ENCODE data around the gene SHLD3. TPM values are rescaled to one million over a fixed set of nuclear protein-coding genes. Genes with fewer than 3 reads are reported as not detected.
"Not testable (repeated sequence)": the region's sequence is repeated elsewhere in the genome, so short reads cannot be mapped to it uniquely, and the experiment has no call there.

The SHLD3 gene
- polyA plus RNA-seq, 4 donors = 3.5 to 5.5 (median 4.2) TPM

DNA sequence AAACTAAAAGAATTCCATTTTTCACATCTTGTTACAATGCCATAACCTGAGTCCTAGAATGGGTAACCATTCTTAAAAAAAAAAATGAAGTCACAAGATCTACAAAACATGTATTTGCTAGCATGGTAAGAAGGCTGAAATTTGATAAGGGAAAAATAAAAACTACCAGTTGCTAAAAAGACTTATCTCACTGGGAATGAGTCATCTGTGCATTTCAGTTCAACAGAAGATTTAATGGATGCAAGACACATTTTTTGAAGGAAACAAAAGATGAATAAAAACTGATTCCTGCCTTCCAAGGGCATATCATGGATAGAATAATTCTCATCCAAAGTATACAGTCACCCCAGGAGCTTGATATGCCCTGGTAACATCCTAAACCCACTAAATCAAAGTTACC is 49.9 kb downstream of the SHLD3 start:
- no peak for DNase-seq (ENCODE audit: low read depth in 4 of 4, low spot score in 3 of 4)

DNA sequence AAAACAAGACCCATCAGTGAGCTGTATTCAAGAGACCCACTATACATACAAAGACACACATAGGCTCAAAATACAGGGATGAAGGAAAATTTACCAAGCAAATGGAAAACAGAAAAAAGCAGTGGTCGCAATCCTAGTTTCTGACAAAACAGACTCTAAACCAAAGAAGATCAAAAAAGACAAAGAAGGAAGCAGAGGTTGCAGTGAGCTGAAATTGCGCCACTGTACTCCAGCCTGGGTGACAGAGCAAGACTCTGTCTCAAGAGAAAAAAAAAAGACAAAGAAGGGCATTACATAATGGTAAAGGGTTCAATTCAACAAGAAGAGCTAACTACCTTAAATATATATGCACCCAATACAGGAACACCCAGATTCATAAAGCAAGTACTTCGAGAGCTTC is 51.2 kb downstream of the SHLD3 start:
- DNase-seq (ENCODE audit: low read depth in 4 of 4, low spot score in 3 of 4) = not testable (repeated sequence)

Other genes with a start within 250 kb of the SHLD3 start
- gene ADAMTS6, start 143.1 kb upstream of the SHLD3 start, polyA plus RNA-seq (ENCODE audit: insufficient read length in 4 of 4) = 1 to 10 TPM; 2.6 to 8.1 (median 3.0) TPM
- gene CENPK, start 61.9 kb upstream of the SHLD3 start, polyA plus RNA-seq (ENCODE audit: insufficient read length in 4 of 4) = 10 to 100 TPM; 32.0 to 40.1 (median 37.3) TPM
- 10 to 100 TPM; 64.0 to 90.9 (median 77.8) TPM for gene PPWD1, start 61.7 kb upstream of the SHLD3 start, polyA plus RNA-seq (ENCODE audit: insufficient read length in 4 of 4)
- 10 to 100 TPM; 23.9 to 26.1 (median 24.5) TPM for gene TRIM23, start 694 bp upstream of the SHLD3 start, polyA plus RNA-seq (ENCODE audit: insufficient read length in 4 of 4)
- gene TRAPPC13, start within 50 bp of the SHLD3 start, polyA plus RNA-seq (ENCODE audit: insufficient read length in 4 of 4) = 10 to 100 TPM; 27.1 to 35.7 (median 33.0) TPM
- gene SGTB, start 97.1 kb downstream of the SHLD3 start, polyA plus RNA-seq (ENCODE audit: insufficient read length in 4 of 4) = 10 to 100 TPM in 3 of 4 donors, 1 to 10 TPM in 1; 8.6 to 10.7 (median 10.2) TPM
- gene NLN, start 97.2 kb downstream of the SHLD3 start, polyA plus RNA-seq (ENCODE audit: insufficient read length in 4 of 4) = 10 to 100 TPM; 20.0 to 46.3 (median 34.7) TPM